Mucosa of descending colon (tissue), 3 donors: ENCODE data around the gene FCHSD2. TPM values are rescaled to one million over a fixed set of nuclear protein-coding genes. Genes with fewer than 3 reads are reported as not detected.
A peak's percentile ranks its signal among the peaks of the same experiment; 100 is the strongest.

Experiments used
- ATAC-seq: fragments of 200-7000 bp; cut with Tn5 transposase; one replicate; pipeline ENCODE4 v1.9.1; 2020; ENCODE audit warnings: mild to moderate bottlenecking, moderate library complexity
- DNase-seq, 3 donors: peaks; one replicate each; pipeline ENCODE4 v3.0.0-alpha.2; 2020
- H3K36me3 ChIP-seq: fragments of 200-600 bp; one replicate; pipeline ENCODE4 v1.8.0; 2021; ENCODE audit warnings: low read depth, mild to moderate bottlenecking
- H3K4me1 ChIP-seq: fragments of 200-600 bp; one replicate; pipeline ENCODE4 v1.8.0; 2021; ENCODE audit warnings: low read depth, mild to moderate bottlenecking
- H3K4me3 ChIP-seq: fragments of 200-600 bp; one replicate; pipeline ENCODE4 v1.8.0; 2021; ENCODE audit warnings: mild to moderate bottlenecking
- H3K9me3 ChIP-seq: fragments of 200-600 bp; one replicate; pipeline ENCODE4 v1.8.0; 2021; ENCODE audit warnings: mild to moderate bottlenecking
- CTCF ChIP-seq: fragments of 200-600 bp; IDR thresholded peaks from one replicate; pipeline ENCODE4 v1.8.0; 2022; ENCODE audit warnings: antibody characterized with exemption, mild to moderate bottlenecking
- intact Hi-C, 2 donors: fragments of 100-400 bp; cut with DNase I in 1 of 2; cut with micrococcal nuclease in 1 of 2; formaldehyde crosslinking; loops; one replicate each; pipeline versions ENCODE4 v1.11.0 to v1.11.1; 2022; cut with DNase I, micrococcal nuclease
- total RNA-seq, 3 donors: library from RNA; stranded (reverse); fragmentation: NEBNext Ultra II Directional in 2 of 3; extraction: Animal tissue kit (Norgen Biotek cat#: 25700) in 2 of 3; gene quantifications; one replicate each; pipeline versions ENCODE4 v1.2.1 to v1.2.4, GENCODE V29; 2021 to 2023
- donor health status: DM: no; HTN: no; CAD: no; lungs with moderate emphysema.
- donor health status: DM: no; HTN: no; CAD: no.
- donor health status: DM: no; HTN: yes; CAD: no.

Gene FCHSD2
- total RNA-seq, 3 donors from 2014 or later, result 15.7 to 41.6 (median 21.6) TPM

GRCh38 chr11:72955466-72955865 is 186.7 kb downstream of the FCHSD2 start:
- intact Hi-C loops, result no loop called here
- DNase-seq (no peak), ATAC-seq (no peak)
- TF ChIP-seq CTCF, result no peak
- Histone ChIP-seq H3K36me3 (no peaks in the 10 kb centered on the region), H3K4me3 (no peak overlapping the region), H3K9me3 (no peaks in the 10 kb centered on the region), H3K4me1 (no peaks in the 10 kb centered on the region)

- DNase-seq, result no peak
- H3K4me1 ChIP-seq, result no peaks in the 10 kb centered on the region
Measured at GRCh38 chr11:72954860-72955259, 187.3 kb downstream of the FCHSD2 start.

GRCh38 chr11:72953637-72954036 is 188.5 kb downstream of the FCHSD2 start:
- intact Hi-C loops, result no loop called here
- H3K36me3 ChIP-seq, result no peaks in the 10 kb centered on the region
- ATAC-seq, result no peak
- no peak overlapping the region for H3K4me3 ChIP-seq
- no peaks in the 10 kb centered on the region for H3K9me3 ChIP-seq
- H3K4me1 ChIP-seq, result no peaks in the 10 kb centered on the region
- no peak for DNase-seq
- TF ChIP-seq CTCF, result no peak

More at GRCh38 chr11:72954860-72955259, 187.3 kb downstream of the FCHSD2 start:
- no peak for ATAC-seq
- Histone ChIP-seq H3K9me3 (no peaks in the 10 kb centered on the region), H3K36me3 (no peaks in the 10 kb centered on the region), H3K4me3 (no peak overlapping the region)
- intact Hi-C loops, result no loop called here
- no peak for TF ChIP-seq CTCF

GRCh38 chr11:72951888-72952287 is 190.2 kb downstream of the FCHSD2 start:
- TF ChIP-seq CTCF, result no peak
- H3K4me1 ChIP-seq, result no peaks in the 10 kb centered on the region

GRCh38 chr11:72951193-72951592 is 190.9 kb downstream of the FCHSD2 start:
- DNase-seq (no peak), ATAC-seq (peak; percentile 74)
- no peaks in the 10 kb centered on the region for H3K4me1 ChIP-seq
- no peaks in the 10 kb centered on the region for H3K36me3 ChIP-seq
- no peaks in the 10 kb centered on the region for H3K9me3 ChIP-seq
- TF ChIP-seq CTCF, result no peak
- intact Hi-C loops, result no loop called here
- H3K4me3 ChIP-seq, result no peak overlapping the region

More at GRCh38 chr11:72951888-72952287, 190.2 kb downstream of the FCHSD2 start:
- H3K9me3 ChIP-seq, result no peaks in the 10 kb centered on the region
- intact Hi-C loops, result no loop called here
- DNase-seq, result no peak
- ATAC-seq, result peak; percentile 43
- no peak overlapping the region for H3K4me3 ChIP-seq
- H3K36me3 ChIP-seq, result no peaks in the 10 kb centered on the region

GRCh38 chr11:72950685-72951084 is 191.4 kb downstream of the FCHSD2 start:
- Histone ChIP-seq H3K4me3 (no peak overlapping the region), H3K4me1 (no peaks in the 10 kb centered on the region), H3K36me3 (no peaks in the 10 kb centered on the region), H3K9me3 (no peaks in the 10 kb centered on the region)
- no peak for TF ChIP-seq CTCF
- no peak for ATAC-seq
- intact Hi-C loops, result no loop called here
- no peak for DNase-seq
